B cell (primary cell): ENCODE results near the gene OR51B2.

Experiments used
- EZH2 ChIP-seq: IDR thresholded peaks from 2 replicates; pipeline ENCODE4 v1.6.1; 2012; ENCODE audit warnings: borderline replicate concordance, low read depth, mild to moderate bottlenecking, moderate library complexity, low read length; ENCODE audit not compliant: insufficient read depth, poor library complexity, severe bottlenecking
- TF ChIP-seq, protein P1 (sequence below): fragments of 200-600 bp; IDR thresholded peaks from one replicate; pipeline ENCODE4 v1.8.0; 2022; ENCODE audit warnings: antibody characterized with exemption, mild to moderate bottlenecking

DNA sequence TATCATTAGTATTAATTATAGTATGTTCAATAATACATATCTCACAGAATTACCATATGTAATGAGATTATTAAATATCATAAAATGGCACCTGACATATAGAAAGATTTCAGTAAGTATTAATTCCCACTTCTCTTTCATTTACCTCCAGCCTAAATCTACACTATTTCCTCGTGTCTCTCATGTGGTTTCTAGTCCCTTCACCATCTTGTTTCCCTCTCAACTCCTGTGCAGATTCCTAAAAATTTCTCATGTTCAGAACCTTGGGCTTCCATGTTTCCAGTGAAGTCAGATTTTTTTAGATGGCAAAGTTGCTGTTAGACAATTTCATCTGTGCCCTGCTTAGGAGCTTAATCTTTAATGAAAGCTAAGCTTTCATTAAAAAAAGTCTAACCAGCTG, 40.2 kb downstream of the OR51B2 start:
- TF ChIP-seq, protein P1, sequence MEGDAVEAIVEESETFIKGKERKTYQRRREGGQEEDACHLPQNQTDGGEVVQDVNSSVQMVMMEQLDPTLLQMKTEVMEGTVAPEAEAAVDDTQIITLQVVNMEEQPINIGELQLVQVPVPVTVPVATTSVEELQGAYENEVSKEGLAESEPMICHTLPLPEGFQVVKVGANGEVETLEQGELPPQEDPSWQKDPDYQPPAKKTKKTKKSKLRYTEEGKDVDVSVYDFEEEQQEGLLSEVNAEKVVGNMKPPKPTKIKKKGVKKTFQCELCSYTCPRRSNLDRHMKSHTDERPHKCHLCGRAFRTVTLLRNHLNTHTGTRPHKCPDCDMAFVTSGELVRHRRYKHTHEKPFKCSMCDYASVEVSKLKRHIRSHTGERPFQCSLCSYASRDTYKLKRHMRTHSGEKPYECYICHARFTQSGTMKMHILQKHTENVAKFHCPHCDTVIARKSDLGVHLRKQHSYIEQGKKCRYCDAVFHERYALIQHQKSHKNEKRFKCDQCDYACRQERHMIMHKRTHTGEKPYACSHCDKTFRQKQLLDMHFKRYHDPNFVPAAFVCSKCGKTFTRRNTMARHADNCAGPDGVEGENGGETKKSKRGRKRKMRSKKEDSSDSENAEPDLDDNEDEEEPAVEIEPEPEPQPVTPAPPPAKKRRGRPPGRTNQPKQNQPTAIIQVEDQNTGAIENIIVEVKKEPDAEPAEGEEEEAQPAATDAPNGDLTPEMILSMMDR, result no peak
- TF ChIP-seq EZH2, result no peak
